Keratinocyte (primary cell): ENCODE data around the gene PLA2G4D. TPM values are rescaled to one million over a fixed set of nuclear protein-coding genes. Genes with fewer than 3 reads are reported as not detected.

Experiments
- DNase-seq: peaks from one replicate; pipeline ENCODE4 v3.0.0-alpha.2; 2011; ENCODE audit warnings: low read depth, missing footprints, low spot score
- FAIRE-seq: peaks from 2 replicates; lab custom pipeline; 2011; peaks lifted over from hg19 to GRCh38; lab: Jason Lieb, UNC
- H2AFZ ChIP-seq: 2 replicates; pipeline ENCODE4 v1.6.0; 2012; ENCODE audit warnings: low read length, control low read depth, inconsistent platforms; ENCODE audit not compliant: control insufficient read depth
- H3K27ac ChIP-seq: 2 replicates; pipeline ENCODE4 v1.5.1; 2011; ENCODE audit warnings: low read length; ENCODE audit not compliant: control insufficient read depth, insufficient read depth
- H3K27me3 ChIP-seq: 3 replicates; pipeline ENCODE4 v1.6.0; 2011; ENCODE audit warnings: low read length; ENCODE audit not compliant: control insufficient read depth, insufficient read depth; ENCODE audit errors: extremely low read depth
- H3K36me3 ChIP-seq, 2 experiments: 2 replicates in 1 of 2; 3 replicates in 1 of 2; pipeline ENCODE4 v1.5.1; 2011; ENCODE audit warnings: low read length in 2 of 2, mild to moderate bottlenecking in 1 of 2; ENCODE audit not compliant: control insufficient read depth in 2 of 2, insufficient read depth in 2 of 2; ENCODE audit errors: extremely low read depth in 1 of 2
- H3K4me1 ChIP-seq: 3 replicates; pipeline ENCODE4 v1.5.1; 2011; ENCODE audit warnings: low read length; ENCODE audit not compliant: control insufficient read depth, insufficient read depth; ENCODE audit errors: extremely low read depth
- H3K4me2 ChIP-seq: 3 replicates; pipeline ENCODE4 v1.6.0; 2011; ENCODE audit warnings: low read depth, low read length; ENCODE audit not compliant: control insufficient read depth, insufficient read depth; ENCODE audit errors: extremely low read depth
- H3K4me3 ChIP-seq, 3 experiments: fragments of 200-600 bp in 1 of 3; sonication (generic) in 1 of 3; 2 replicates in 2 of 3; 3 replicates in 1 of 3; pipeline ENCODE4 v1.5.1; 2011 to 2016; ENCODE audit warnings: low read length in 3 of 3, mild to moderate bottlenecking in 3 of 3, control low read depth in 2 of 3, inconsistent platforms in 1 of 3, low read depth in 1 of 3, mixed read lengths in 1 of 3, mixed run types in 1 of 3, moderate library complexity in 1 of 3; ENCODE audit not compliant: control insufficient read depth in 2 of 3, insufficient read depth in 2 of 3; ENCODE audit errors: extremely low read depth in 1 of 3
- H3K79me2 ChIP-seq: 2 replicates; pipeline ENCODE4 v1.6.0; 2012; ENCODE audit warnings: low read length; ENCODE audit not compliant: control insufficient read depth, insufficient read depth
- H3K9ac ChIP-seq: 3 replicates; pipeline ENCODE4 v1.6.0; 2011; ENCODE audit warnings: low read length; ENCODE audit not compliant: control insufficient read depth, insufficient read depth; ENCODE audit errors: extremely low read depth
- H3K9me1 ChIP-seq: 3 replicates; pipeline ENCODE4 v1.6.0; 2011; ENCODE audit warnings: low read length; ENCODE audit not compliant: control insufficient read depth, insufficient read depth; ENCODE audit errors: extremely low read depth
- H3K9me3 ChIP-seq: 2 replicates; pipeline ENCODE4 v1.5.1; 2012; ENCODE audit warnings: low read depth, low read length; ENCODE audit not compliant: control insufficient read depth
- H4K20me1 ChIP-seq: 3 replicates; pipeline ENCODE4 v1.6.0; 2011; ENCODE audit warnings: low read length; ENCODE audit not compliant: control insufficient read depth, insufficient read depth; ENCODE audit errors: extremely low read depth
- EZH2 ChIP-seq: IDR thresholded peaks from one replicate; pipeline ENCODE4 v1.6.1; 2012; ENCODE audit warnings: inconsistent platforms, mild to moderate bottlenecking, low read length, moderate library complexity
- dilution Hi-C: fragments of 300-500 bp; cut with MboI; formaldehyde crosslinking; loops from one replicate; pipeline ENCODE4 v1.7.0; 2020; ENCODE audit warnings: low sequenced_read_pairs; ENCODE audit not compliant: extremely low pct_ligation_motif_present
- polyA plus RNA-seq, 5 experiments: library from polyadenylated mRNA; depleted of rRNA in 3 of 5; stranded (reverse) in 3 of 5; stranded (forward) in 1 of 5; unstranded in 1 of 5; fragments of >200 nt; gene quantifications; 1 replicate in 1 of 5; 2 replicates in 3 of 5; 3 replicates in 1 of 5; pipeline versions ENCODE4 v1.2.1 to v1.2.3, GENCODE V29; 2011 to 2012; ENCODE audit warnings: missing spikeins in 2 of 5, low read depth in 1 of 5, low replicate concordance in 1 of 5
- TF ChIP-seq, protein P1 (sequence below), 3 experiments: IDR thresholded peaks in 1 of 3; conservative IDR thresholded peaks in 1 of 3; optimal IDR thresholded peaks in 1 of 3; 2 replicates in 2 of 3; 3 replicates in 1 of 3; pipeline versions ENCODE3 to v1.5.1; 2011; ENCODE audit warnings: low read length in 3 of 3, mild to moderate bottlenecking in 3 of 3, moderate library complexity in 2 of 3, control low read depth in 1 of 3, inconsistent platforms in 1 of 3; ENCODE audit not compliant: insufficient read depth in 2 of 3; ENCODE audit errors: extremely low read depth in 1 of 3

PLA2G4D gene
- polyA plus RNA-seq, 1 donor (not counting 4 experiments of a cell fraction or from before 2014, with no cell fraction given), result 0.69 TPM

- H3K27me3 ChIP-seq, result no peaks in the 10 kb centered on the region
- H3K4me2 ChIP-seq, result peak overlapping the region; percentile 65
- peak; percentile 93 for DNase-seq
- H3K9ac ChIP-seq, result peak overlapping the region; percentile 55
- H3K4me3 ChIP-seq, result no peak overlapping the region
- H3K36me3 ChIP-seq, result no peaks in the 10 kb centered on the region
- TF ChIP-seq EZH2, result no peak
- TF ChIP-seq, protein P1, sequence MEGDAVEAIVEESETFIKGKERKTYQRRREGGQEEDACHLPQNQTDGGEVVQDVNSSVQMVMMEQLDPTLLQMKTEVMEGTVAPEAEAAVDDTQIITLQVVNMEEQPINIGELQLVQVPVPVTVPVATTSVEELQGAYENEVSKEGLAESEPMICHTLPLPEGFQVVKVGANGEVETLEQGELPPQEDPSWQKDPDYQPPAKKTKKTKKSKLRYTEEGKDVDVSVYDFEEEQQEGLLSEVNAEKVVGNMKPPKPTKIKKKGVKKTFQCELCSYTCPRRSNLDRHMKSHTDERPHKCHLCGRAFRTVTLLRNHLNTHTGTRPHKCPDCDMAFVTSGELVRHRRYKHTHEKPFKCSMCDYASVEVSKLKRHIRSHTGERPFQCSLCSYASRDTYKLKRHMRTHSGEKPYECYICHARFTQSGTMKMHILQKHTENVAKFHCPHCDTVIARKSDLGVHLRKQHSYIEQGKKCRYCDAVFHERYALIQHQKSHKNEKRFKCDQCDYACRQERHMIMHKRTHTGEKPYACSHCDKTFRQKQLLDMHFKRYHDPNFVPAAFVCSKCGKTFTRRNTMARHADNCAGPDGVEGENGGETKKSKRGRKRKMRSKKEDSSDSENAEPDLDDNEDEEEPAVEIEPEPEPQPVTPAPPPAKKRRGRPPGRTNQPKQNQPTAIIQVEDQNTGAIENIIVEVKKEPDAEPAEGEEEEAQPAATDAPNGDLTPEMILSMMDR (optimal IDR thresholded peaks at IDR 0.05 in 1 of 3, IDR thresholded peaks at IDR 0.05 in 1 of 3, conservative IDR thresholded peaks at IDR 0.05 in 1 of 3; ENCODE audit: extremely low read depth in 1 of 3, insufficient read depth in 2 of 3, low read length in 3 of 3), result peak; percentile 85 to 96 (median 90)
- dilution Hi-C loops, result no loop called here
- H3K79me2 ChIP-seq, result no peaks in the 10 kb centered on the region
- H3K4me1 ChIP-seq, result peaks cover 31% of the 10 kb centered on the region
- H4K20me1 ChIP-seq, result no peaks in the 10 kb centered on the region
- H3K27ac ChIP-seq, result peak overlapping the region; percentile 76
- H2AFZ ChIP-seq, result peak overlapping the region; percentile 84
- no peaks in the 10 kb centered on the region for H3K9me3 ChIP-seq
- H3K9me1 ChIP-seq, result no peaks in the 10 kb centered on the region
- peak; percentile 80 for FAIRE-seq
These were observed 9.7 kb downstream of the PLA2G4D start for GRCh38 chr15:42084465-42085235.

DNA sequence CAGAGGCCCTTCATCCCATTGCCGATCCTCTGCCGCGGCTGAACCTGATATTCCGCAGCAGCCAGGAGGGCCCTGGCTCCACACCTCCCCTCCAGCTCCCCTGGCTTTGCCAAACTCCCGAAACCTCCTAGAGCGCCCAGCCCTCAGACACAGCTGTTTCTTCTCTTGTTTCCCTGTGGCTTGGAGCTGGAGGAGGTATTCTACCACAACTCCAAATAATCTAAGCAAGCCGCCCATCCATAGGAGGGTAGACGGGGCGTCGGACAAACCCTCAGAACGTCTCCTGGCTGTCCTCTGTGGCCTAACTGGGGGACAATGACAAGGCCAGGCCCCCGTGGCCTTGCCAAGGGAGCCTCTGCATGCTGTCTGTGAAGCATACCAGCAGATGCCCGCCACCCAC is 10.4 kb downstream of the PLA2G4D start:
- peak overlapping the region; percentile 5 for H3K9ac ChIP-seq
- peaks cover 31% of the 10 kb centered on the region for H3K4me1 ChIP-seq
- no peak overlapping the region for H2AFZ ChIP-seq
- H3K27ac ChIP-seq, result no peak overlapping the region
- H3K9me1 ChIP-seq, result no peaks in the 10 kb centered on the region
- no peaks in the 10 kb centered on the region for H3K27me3 ChIP-seq
- TF ChIP-seq, protein P1 (optimal IDR thresholded peaks at IDR 0.05 in 1 of 3, IDR thresholded peaks at IDR 0.05 in 1 of 3, conservative IDR thresholded peaks at IDR 0.05 in 1 of 3; ENCODE audit: extremely low read depth in 1 of 3, insufficient read depth in 2 of 3, low read length in 3 of 3), result no peak
- no peak for TF ChIP-seq EZH2
- FAIRE-seq (no peak), DNase-seq (no peak)
- no peaks in the 10 kb centered on the region for H3K36me3 ChIP-seq
- dilution Hi-C loops, result no loop called here
- peak overlapping the region; percentile 65 for H3K4me2 ChIP-seq
- H3K4me3 ChIP-seq, result no peak overlapping the region
- no peaks in the 10 kb centered on the region for H4K20me1 ChIP-seq
- no peaks in the 10 kb centered on the region for H3K79me2 ChIP-seq
- H3K9me3 ChIP-seq, result no peaks in the 10 kb centered on the region
